ENCODE results near the gene CRY1. TPM values are rescaled to one million over a fixed set of nuclear protein-coding genes. Genes with fewer than 3 reads are reported as not detected.

Gene CRY1
- polyA plus RNA-seq, 1 donor from 2014 or later = 33.4 TPM

GRCh38 chr12:107033758-107034739, 59.3 kb downstream of the CRY1 start:
- Histone ChIP-seq H4K20me1 (ENCODE audit: insufficient read depth) (no peaks in the 10 kb centered on the region), H3K4me3 (ENCODE audit: low read length) (no peak overlapping the region), H2AFZ (ENCODE audit: low read depth, low read length) (no peak overlapping the region), H3F3A (ENCODE audit: insufficient read depth, low read length, poor library complexity, severe bottlenecking) (no peaks in the 10 kb centered on the region), H3K79me2 (replicated peaks; ENCODE audit: insufficient read depth, low read length) (no peaks in the 10 kb centered on the region), H3K36me3 (ENCODE audit: insufficient read depth, low read length) (no peaks in the 10 kb centered on the region), H3K9me2 (ENCODE audit: insufficient read depth, low read length) (no peaks in the 10 kb centered on the region), H3K27ac (ENCODE audit: low read length) (no peak overlapping the region), H3K4me2 (ENCODE audit: low read length) (no peak overlapping the region), H3K9ac (ENCODE audit: low read length) (no peak overlapping the region), H3K27me3 (ENCODE audit: insufficient read depth, low read depth, low read length) (no peaks in the 10 kb centered on the region), H3K9me3 (ENCODE audit: low read length) (no peaks in the 10 kb centered on the region)
- TF ChIP-seq, protein P1, sequence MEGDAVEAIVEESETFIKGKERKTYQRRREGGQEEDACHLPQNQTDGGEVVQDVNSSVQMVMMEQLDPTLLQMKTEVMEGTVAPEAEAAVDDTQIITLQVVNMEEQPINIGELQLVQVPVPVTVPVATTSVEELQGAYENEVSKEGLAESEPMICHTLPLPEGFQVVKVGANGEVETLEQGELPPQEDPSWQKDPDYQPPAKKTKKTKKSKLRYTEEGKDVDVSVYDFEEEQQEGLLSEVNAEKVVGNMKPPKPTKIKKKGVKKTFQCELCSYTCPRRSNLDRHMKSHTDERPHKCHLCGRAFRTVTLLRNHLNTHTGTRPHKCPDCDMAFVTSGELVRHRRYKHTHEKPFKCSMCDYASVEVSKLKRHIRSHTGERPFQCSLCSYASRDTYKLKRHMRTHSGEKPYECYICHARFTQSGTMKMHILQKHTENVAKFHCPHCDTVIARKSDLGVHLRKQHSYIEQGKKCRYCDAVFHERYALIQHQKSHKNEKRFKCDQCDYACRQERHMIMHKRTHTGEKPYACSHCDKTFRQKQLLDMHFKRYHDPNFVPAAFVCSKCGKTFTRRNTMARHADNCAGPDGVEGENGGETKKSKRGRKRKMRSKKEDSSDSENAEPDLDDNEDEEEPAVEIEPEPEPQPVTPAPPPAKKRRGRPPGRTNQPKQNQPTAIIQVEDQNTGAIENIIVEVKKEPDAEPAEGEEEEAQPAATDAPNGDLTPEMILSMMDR (IDR thresholded peaks at IDR 0.05; ENCODE audit: poor library complexity, severe bottlenecking) = no peak
- TF ChIP-seq RAD21 (conservative IDR thresholded peaks at IDR 0.05) (no peak), MXI1 (conservative IDR thresholded peaks at IDR 0.05; ENCODE audit: poor library complexity, severe bottlenecking) (no peak), REST (IDR thresholded peaks at IDR 0.05; ENCODE audit: borderline replicate concordance) (no peak), POLR2AphosphoS5 (IDR thresholded peaks at IDR 0.05) (no peak), EP300 (conservative IDR thresholded peaks at IDR 0.05; ENCODE audit: poor library complexity, severe bottlenecking) (no peak), SMC3 (conservative IDR thresholded peaks at IDR 0.05; ENCODE audit: poor library complexity) (no peak), EZH2 (IDR thresholded peaks at IDR 0.05; ENCODE audit: borderline replicate concordance, insufficient read depth, low read length, poor library complexity, severe bottlenecking) (no peak), TAF1 (IDR thresholded peaks at IDR 0.05; ENCODE audit: low read depth) (no peak)

GRCh38 chr12:107032266-107032665, 61.1 kb downstream of the CRY1 start:
- no peaks in the 10 kb centered on the region for H3K27me3 ChIP-seq (ENCODE audit: insufficient read depth, low read depth, low read length)
- TF ChIP-seq REST (IDR thresholded peaks at IDR 0.05; ENCODE audit: borderline replicate concordance) (no peak), EP300 (conservative IDR thresholded peaks at IDR 0.05; ENCODE audit: poor library complexity, severe bottlenecking) (no peak), SMC3 (conservative IDR thresholded peaks at IDR 0.05; ENCODE audit: poor library complexity) (no peak), EZH2 (IDR thresholded peaks at IDR 0.05; ENCODE audit: borderline replicate concordance, insufficient read depth, low read length, poor library complexity, severe bottlenecking) (no peak), MXI1 (conservative IDR thresholded peaks at IDR 0.05; ENCODE audit: poor library complexity, severe bottlenecking) (no peak), TAF1 (IDR thresholded peaks at IDR 0.05; ENCODE audit: low read depth) (no peak), RAD21 (conservative IDR thresholded peaks at IDR 0.05) (no peak), POLR2AphosphoS5 (IDR thresholded peaks at IDR 0.05) (no peak)
- TF ChIP-seq, protein P1 (IDR thresholded peaks at IDR 0.05; ENCODE audit: poor library complexity, severe bottlenecking) = no peak
- no peak overlapping the region for H3K4me2 ChIP-seq (ENCODE audit: low read length)
- no peaks in the 10 kb centered on the region for H4K20me1 ChIP-seq (ENCODE audit: insufficient read depth)
- H3K79me2 ChIP-seq (replicated peaks; ENCODE audit: insufficient read depth, low read length) = peaks cover 4% of the 10 kb centered on the region
- no peak overlapping the region for H3K9ac ChIP-seq (ENCODE audit: low read length)
- H3K9me2 ChIP-seq (ENCODE audit: insufficient read depth, low read length) = no peaks in the 10 kb centered on the region
- no peak overlapping the region for H3K4me3 ChIP-seq (ENCODE audit: low read length)
- H3K27ac ChIP-seq (ENCODE audit: low read length) = no peak overlapping the region
- H2AFZ ChIP-seq (ENCODE audit: low read depth, low read length) = no peak overlapping the region
- no peaks in the 10 kb centered on the region for H3K9me3 ChIP-seq (ENCODE audit: low read length)
- no peaks in the 10 kb centered on the region for H3K36me3 ChIP-seq (ENCODE audit: insufficient read depth, low read length)
- no peaks in the 10 kb centered on the region for H3F3A ChIP-seq (ENCODE audit: insufficient read depth, low read length, poor library complexity, severe bottlenecking)

Measured in neural cell (in vitro differentiated cells).